ENCODE results near the gene EIF2AK2.

EIF2AK2 gene

DNA sequence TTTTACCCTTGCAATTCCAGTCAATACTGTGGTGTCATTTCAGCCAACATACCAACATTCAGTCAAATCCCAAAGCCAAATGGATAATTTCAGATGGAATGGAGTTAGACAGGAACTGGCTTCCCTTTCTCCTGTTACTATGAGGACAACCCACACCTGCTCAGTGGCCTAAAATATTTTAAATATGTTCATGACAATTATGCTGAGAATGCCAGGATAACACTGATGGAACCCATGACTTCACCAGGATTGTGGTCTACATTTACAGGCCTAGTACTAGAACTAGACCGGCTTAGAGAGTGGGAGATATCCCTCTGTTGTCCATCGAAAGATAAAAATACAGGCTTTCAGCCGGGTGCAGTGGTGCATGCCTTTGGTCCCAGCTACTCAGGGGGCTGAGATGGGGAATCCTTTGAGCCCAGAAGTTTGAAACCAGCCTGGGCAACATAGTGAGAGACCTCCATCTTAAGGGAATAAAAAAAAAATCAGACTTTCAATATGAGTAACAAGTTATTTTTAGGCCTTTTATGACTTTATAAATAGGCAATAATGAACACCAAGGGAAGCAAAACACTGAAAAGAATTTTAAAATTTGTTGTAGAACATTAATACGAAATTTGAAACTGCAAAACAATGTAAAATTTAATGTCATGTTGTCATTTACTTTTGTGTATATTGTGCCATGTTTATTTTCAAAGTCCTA lies 58.2 kb downstream of the EIF2AK2 start:
- DNase-seq, result no peak

GRCh38 chr2:37096568-37096967 lies 60.2 kb downstream of the EIF2AK2 start:
- DNase-seq, result no peak

GRCh38 chr2:37091873-37092272 lies 64.9 kb downstream of the EIF2AK2 start:
- no peak for DNase-seq

DNA sequence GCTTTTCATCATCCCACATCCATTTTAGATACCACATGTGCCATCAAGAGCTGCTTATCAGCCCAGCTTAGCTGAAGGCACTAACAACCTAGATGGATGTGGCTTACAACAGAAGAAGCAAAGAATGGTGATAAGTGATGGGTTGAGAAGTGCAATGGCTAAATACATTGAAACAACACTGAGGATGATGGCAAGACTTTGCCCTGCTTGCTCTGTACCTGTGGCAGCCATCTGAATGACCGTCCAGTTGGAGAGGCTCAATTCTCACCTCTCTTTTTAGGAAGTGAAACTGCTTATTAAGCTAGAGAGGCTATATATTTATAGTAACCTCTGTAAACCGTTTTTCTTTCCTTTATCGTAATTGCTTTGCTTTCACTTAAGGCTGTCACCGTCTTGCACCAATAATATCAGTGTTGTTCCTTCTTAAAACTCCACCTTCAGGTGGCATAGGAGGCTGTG lies 66.7 kb downstream of the EIF2AK2 start:
- DNase-seq, result no peak

DNA sequence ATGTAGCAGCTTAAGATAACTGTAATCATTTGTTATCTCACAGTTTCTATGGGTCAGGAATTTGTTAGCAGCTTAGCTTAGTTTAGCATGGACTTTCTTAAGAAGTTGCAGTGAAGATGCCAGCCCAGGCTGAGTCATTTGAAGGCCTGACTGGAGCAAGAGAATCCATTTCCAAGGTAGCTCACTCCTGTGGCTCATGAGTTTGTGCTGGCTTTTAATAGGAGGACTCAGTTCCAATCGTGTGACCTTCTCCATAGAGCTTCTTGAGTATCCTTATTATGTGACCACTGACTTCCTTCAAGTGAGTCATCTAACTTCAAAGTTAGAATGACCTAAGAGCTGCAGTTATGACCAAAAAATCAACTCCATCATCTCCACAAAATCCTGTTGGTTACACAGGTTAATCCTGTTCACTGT lies 71.0 kb downstream of the EIF2AK2 start:
- no peak for DNase-seq

GRCh38 chr2:37084797-37085196 lies 72.0 kb downstream of the EIF2AK2 start:
- no peak for DNase-seq

- DNase-seq, result peak; percentile 96
Observed at GRCh38 chr2:37083873-37084794, 72.6 kb downstream of the EIF2AK2 start, which contains the start of the genes GPATCH11 and HEATR5B. Gene GPATCH11 (plus strand): TSS chr2:37084518. CDS start chr2:37088382, 3,864 bp downstream. Gene HEATR5B (minus strand): TSS chr2:37084372. CDS start chr2:37083414, 958 bp downstream.

DNA sequence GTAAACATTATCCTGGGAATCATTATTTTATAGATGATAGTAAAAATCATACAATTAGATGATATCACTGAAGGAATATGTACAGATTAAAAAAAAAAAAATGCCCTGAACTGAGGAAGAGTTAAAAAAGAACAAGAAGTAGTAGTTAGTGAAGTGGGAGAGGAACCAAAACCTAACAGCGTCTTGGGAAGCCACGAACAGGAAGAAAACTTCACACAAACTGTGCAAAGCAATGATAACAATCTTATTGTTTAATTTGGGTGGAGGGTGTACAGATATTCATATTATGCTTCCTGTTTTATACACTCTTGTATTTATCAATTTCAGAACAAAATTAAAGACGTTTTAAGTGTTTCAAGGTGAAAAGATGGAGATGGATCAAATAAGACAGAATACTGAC lies 76.1 kb downstream of the EIF2AK2 start:
- peak; percentile 15 for DNase-seq

GRCh38 chr2:37080266-37080665 lies 76.5 kb downstream of the EIF2AK2 start:
- DNase-seq, result no peak

- no peak for DNase-seq
Observed at GRCh38 chr2:37070931-37071330, 85.8 kb downstream of the EIF2AK2 start.

DNA sequence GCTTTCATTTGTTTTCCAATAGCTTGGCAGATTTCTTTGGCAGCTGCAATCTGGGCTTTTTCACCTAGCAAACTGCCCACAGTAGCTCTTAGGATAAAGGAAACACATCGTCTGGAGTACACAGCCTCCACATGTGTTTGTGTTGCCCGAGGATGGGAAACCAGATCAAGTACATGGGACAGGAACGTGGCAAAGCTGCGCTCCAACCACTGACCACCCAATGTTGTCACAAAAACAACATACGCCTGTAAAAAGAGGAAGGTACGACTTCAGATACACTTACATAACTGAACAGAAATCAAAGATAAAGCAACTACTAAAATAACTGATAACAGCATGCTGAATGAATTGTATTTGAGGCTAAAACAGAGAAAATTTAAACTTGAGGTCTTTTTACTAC lies 88.1 kb downstream of the EIF2AK2 start:
- no peak for DNase-seq

GRCh38 chr2:37061776-37062175 lies 95.0 kb downstream of the EIF2AK2 start:
- DNase-seq, result no peak

GRCh38 chr2:37061013-37061711 lies 95.6 kb downstream of the EIF2AK2 start:
- DNase-seq, result no peak

DNA sequence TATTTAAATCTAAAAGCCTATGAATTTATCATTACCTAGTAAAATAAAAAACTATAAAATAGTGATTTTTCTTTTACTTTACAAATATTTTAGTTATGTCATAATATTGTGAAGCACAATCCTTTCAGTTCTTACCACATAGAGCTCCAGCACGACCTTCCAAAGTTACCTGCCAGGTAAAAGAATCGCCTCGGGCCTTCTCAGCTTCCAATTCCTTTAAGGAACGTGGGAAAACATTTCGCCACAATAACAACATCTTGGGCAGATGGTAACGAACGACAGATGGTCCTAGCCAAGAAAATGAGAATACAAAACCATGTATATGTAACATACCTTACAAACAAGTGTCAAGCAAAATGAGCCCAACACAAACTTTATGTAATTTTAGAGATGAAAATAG lies 96.3 kb downstream of the EIF2AK2 start:
- DNase-seq, result no peak

- no peak for DNase-seq
Observed at GRCh38 chr2:37059841-37060240, 96.9 kb downstream of the EIF2AK2 start.

DNA sequence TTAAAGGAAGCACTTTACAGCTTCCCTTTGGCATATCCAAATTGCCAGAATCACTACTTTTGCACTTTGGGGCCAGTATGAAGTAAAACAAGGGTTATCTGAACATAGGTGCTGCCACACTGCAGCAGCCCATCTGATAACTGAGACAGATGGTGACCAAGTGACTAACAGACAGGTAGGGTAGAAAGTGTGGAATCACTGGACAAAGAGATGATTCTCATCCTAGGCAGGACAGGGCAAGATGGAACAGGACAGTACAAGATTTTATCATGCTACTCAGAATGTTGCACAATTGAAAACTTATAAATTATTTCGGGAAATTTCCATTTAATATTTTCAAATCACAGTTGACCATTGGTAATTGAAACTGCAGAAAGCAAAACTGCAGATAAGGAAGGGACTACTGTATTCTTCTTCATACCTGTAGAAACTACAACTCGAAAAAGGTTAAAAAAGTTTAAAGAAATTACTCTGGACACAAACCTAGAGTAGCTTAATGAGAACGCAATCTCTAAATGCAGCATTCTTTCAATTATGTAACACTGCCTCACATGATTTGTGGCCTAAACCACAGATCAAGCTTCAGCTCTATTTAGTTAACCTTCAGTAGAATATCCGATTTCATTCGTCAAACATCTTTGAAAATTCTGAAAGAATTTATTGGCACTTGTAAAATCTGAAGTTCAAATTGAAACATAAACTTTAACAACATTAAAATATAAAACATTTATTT lies 104.0 kb downstream of the EIF2AK2 start:
- DNase-seq, result no peak

Data from CD4-positive, alpha-beta T cell treated with Interleukin-10 for 1 hour (primary cell).